Heart right ventricle (tissue), 16 donors: Measurements from ENCODE around the gene LYSMD2. TPM values are rescaled to one million over a fixed set of nuclear protein-coding genes. Genes with fewer than 3 reads are reported as not detected.

Experiments
- ATAC-seq, 8 donors: fragments of 200-7000 bp; cut with Tn5 transposase; one replicate each; pipeline ENCODE4 v1.9.1; 2020; ENCODE audit warnings: mild to moderate bottlenecking in 8 of 8, moderate library complexity in 8 of 8, moderate number of reproducible peaks in 1 of 8
- DNase-seq, 2 donors: peaks; one replicate each; pipeline ENCODE4 v3.0.0-alpha.2; 2020
- H3K27ac ChIP-seq, 10 donors: fragments of 200-600 bp; sonication (generic) in 2 of 10; one replicate each; pipeline versions ENCODE4 v1.5.0 to v1.8.0; 2020 to 2022; ENCODE audit warnings: mild to moderate bottlenecking in 3 of 10
- H3K27me3 ChIP-seq, 7 donors: fragments of 200-600 bp; one replicate each; pipeline ENCODE4 v1.8.0; 2021 to 2022; ENCODE audit warnings: mild to moderate bottlenecking in 2 of 7
- H3K36me3 ChIP-seq, 9 donors: fragments of 200-600 bp; sonication (generic) in 1 of 9; one replicate each; pipeline versions ENCODE4 v1.5.0 to v1.8.0; 2020 to 2022; ENCODE audit warnings: mild to moderate bottlenecking in 2 of 9
- H3K4me1 ChIP-seq, 9 donors: fragments of 200-600 bp; sonication (generic) in 1 of 9; one replicate each; pipeline versions ENCODE4 v1.5.0 to v1.8.0; 2020 to 2022; ENCODE audit warnings: mild to moderate bottlenecking in 4 of 9
- H3K4me3 ChIP-seq, 10 donors: fragments of 200-600 bp; sonication (generic) in 2 of 10; one replicate each; pipeline versions ENCODE4 v1.5.0 to v1.8.0; 2020 to 2022; ENCODE audit warnings: mild to moderate bottlenecking in 7 of 10, moderate library complexity in 2 of 10
- H3K9me3 ChIP-seq, 11 donors: fragments of 200-600 bp in 10 of 11; sonication (generic) in 2 of 11; one replicate each; pipeline versions ENCODE4 v1.5.0 to v1.8.0; 2013 to 2022; ENCODE audit warnings: mild to moderate bottlenecking in 2 of 11, control low read depth in 1 of 11, moderate library complexity in 1 of 11
- CTCF ChIP-seq, 9 donors: fragments of 200-600 bp; sonication (generic) in 2 of 9; IDR thresholded peaks; one replicate each; pipeline versions ENCODE4 v1.5.0 to v1.8.0; 2021 to 2022; ENCODE audit warnings: antibody characterized with exemption in 9 of 9, mild to moderate bottlenecking in 5 of 9, moderate library complexity in 1 of 9
- WGBS, 2 donors: extraction: QIAGEN DNeasy Blood & Tissue Kit; methylation state at CpG; one replicate each; pipeline ENCODE4 v1.1.7; 2013; ENCODE audit warnings: inconsistent platforms in 1 of 2; 5-methylcytosine and 5-hydroxymethylcytosine counted together
- intact Hi-C, 10 donors: fragments of 100-400 bp; cut with DNase I; formaldehyde crosslinking; loops; one replicate each; pipeline versions ENCODE4 v1.11.1 to v1.14.2; 2022
- polyA plus RNA-seq, 2 donors: library from polyadenylated mRNA; stranded (reverse); fragments of 200-250 nt; gene quantifications; one replicate each; pipeline ENCODE4 v1.2.3, GENCODE V29; 2013
- total RNA-seq, 10 donors: library from RNA; stranded (reverse); fragmentation: NEBNext Ultra II Directional in 3 of 10; extraction: Animal tissue kit (Norgen Biotek cat#: 25700) in 3 of 10; gene quantifications; one replicate each; pipeline versions ENCODE4 v1.2.1 to v1.2.4, GENCODE V29; 2021 to 2023
- donor health status: Arrhythmogenic right ventricular cardiomyopathy.
- donor health status: ischemic (EF 13 %, LVEDD 7.1; RV severe dilation, severe dysfunction).
- donor health status: healthy with polysubstance abuse.
- donor health status: DM: no; HTN: yes; CAD: no.
- donor health status: DM: no; HTN: no; CAD: no.
- donor health status: ischemic (EF 25% LVEDD 6.9; RV normal size, moderate dysfunction).
- donor health status: ischemic (EF 25% LVEDD 5.7; RV mildly dilated, moderate dysfunction).
- donor health status: healthy.
- donor health status: DM: yes; HTN: yes; CAD: no.
- donor health status: Ischemic cardiomyopathy.
- donor health status: ischemic (EF 35%, LVEDD 5.7; RV mildly dilated, moderate dysfunction).
- donor health status: nonischemic (EF 11% LVEDD 7.7; RV severe dilation, severe dysfunction).
- donor health status: DM: yes; HTN: yes; CAD: no.
- donor health status: PGD.
- donor health status: ischemic (EF 29% LVEDD 5.4; RV normal size, mild dysfunction).
- donor health status: nonischemic (EF 23%, LVEDD 6.1; RV moderate dilation, normal function).

LYSMD2 gene
- total and polyA plus RNA-seq, 12 donors = 1.7 to 8.6 (median 4.2) TPM

- TF ChIP-seq CTCF (IDR thresholded peaks at IDR 0.05) = no peak
- H3K27me3 ChIP-seq = peaks cover 0 to 9% (median 0%) of the 10 kb centered on the region in 7 donors
- H3K4me1 ChIP-seq = peaks cover 0 to 5% (median 0%) of the 10 kb centered on the region in 9 donors
- no peak overlapping the region for H3K27ac ChIP-seq
- H3K36me3 ChIP-seq = no peaks in the 10 kb centered on the region
- DNase-seq (no peak), ATAC-seq (no peak)
- no peaks in the 10 kb centered on the region for H3K9me3 ChIP-seq
- 62 to 71% methylated on average over 3 of the region's 3 CpGs for WGBS, 2 donors
- intact Hi-C loops = no loop called here
- no peak overlapping the region for H3K4me3 ChIP-seq
These were observed 45.3 kb downstream of the LYSMD2 start for GRCh38 chr15:51692154-51692553.

- TF ChIP-seq CTCF (IDR thresholded peaks at IDR 0.05) = peak in 5 of 9 donors; percentile 13 to 41 (median 22)
- Histone ChIP-seq H3K27me3 (peaks cover 0 to 29% (median 16%) of the 10 kb centered on the region in 7 donors), H3K9me3 (no peaks in the 10 kb centered on the region), H3K36me3 (no peaks in the 10 kb centered on the region), H3K4me3 (no peak overlapping the region), H3K4me1 (peaks cover 0 to 5% (median 0%) of the 10 kb centered on the region in 9 donors), H3K27ac (no peak overlapping the region)
- intact Hi-C loops = no loop called here
- WGBS, 2 donors = 44 to 65% methylated on average over 2 of the region's 2 CpGs
- ATAC-seq = no peak
- DNase-seq = no peak
These were observed 48.6 kb downstream of the LYSMD2 start for GRCh38 chr15:51688863-51689262.

- intact Hi-C loops = no loop called here
- peaks cover 0 to 42% (median 18%) of the 10 kb centered on the region in 7 donors for H3K27me3 ChIP-seq
- no peak overlapping the region for H3K4me3 ChIP-seq
- WGBS, 2 donors = 0 to 41% methylated on average over 1 of the region's 1 CpG
- no peak overlapping the region for H3K27ac ChIP-seq
- peaks cover 0 to 5% (median 0%) of the 10 kb centered on the region in 9 donors for H3K4me1 ChIP-seq
- ATAC-seq (no peak), DNase-seq (no peak)
- H3K9me3 ChIP-seq = no peaks in the 10 kb centered on the region
- no peak for TF ChIP-seq CTCF (IDR thresholded peaks at IDR 0.05)
- H3K36me3 ChIP-seq = no peaks in the 10 kb centered on the region
These were observed 49.9 kb downstream of the LYSMD2 start for GRCh38 chr15:51687565-51687964.

- ATAC-seq (peak; percentile 84 to 93 (median 90)), DNase-seq (peak; percentile 76 to 81)
- 1 to 4% methylated on average over 36 to 38 of the region's 38 CpGs for WGBS, 2 donors
- no peaks in the 10 kb centered on the region for H3K9me3 ChIP-seq
- no peak for TF ChIP-seq CTCF (IDR thresholded peaks at IDR 0.05)
- H3K27me3 ChIP-seq = peaks cover 0 to 72% (median 24%) of the 10 kb centered on the region in 7 donors
- H3K4me1 ChIP-seq = peaks cover 0 to 9% (median 5%) of the 10 kb centered on the region in 9 donors
- H3K27ac ChIP-seq = no peak within 1 kb of the TSS
- peak within 1 kb of the TSS in 4 of 10 donors; percentile 8 to 31 (median 16) for H3K4me3 ChIP-seq
- intact Hi-C loops = loop anchor here in 1 of 10 donors (5.0 kb wide), 1 partner anchor 56 kb away; the partner anchor contains the start of gene LYSMD2
- H3K36me3 ChIP-seq = no peaks in the 10 kb centered on the region
These were observed 56.0 kb downstream of the LYSMD2 start, which contains the start of gene SCG3 for GRCh38 chr15:51681303-51681963. Gene SCG3 (plus strand): TSS chr15:51681503. CDS start chr15:51681756, 253 bp downstream.
